H1 (cell line): ENCODE data around the gene CCDC15. TPM values are rescaled to one million over a fixed set of nuclear protein-coding genes. Genes with fewer than 3 reads are reported as not detected.

ENCODE experiments used
- CHD7 ChIP-seq: fragments of 300-600 bp; sonication (generic); IDR thresholded peaks from 2 replicates; pipeline ENCODE4 v1.7.1; 2012; ENCODE audit warnings: low read length, moderate library complexity, mild to moderate bottlenecking, inconsistent platforms; ENCODE audit not compliant: insufficient replicate concordance
- CTBP2 ChIP-seq: IDR thresholded peaks from 2 replicates; pipeline ENCODE4 v1.7.0; 2011; ENCODE audit warnings: borderline replicate concordance, mild to moderate bottlenecking, moderate library complexity, mixed read lengths, low read length; ENCODE audit not compliant: insufficient read depth, insufficient read length
- HDAC2 ChIP-seq, 2 experiments: fragments of 300-600 bp in 1 of 2; sonication (generic) in 1 of 2; IDR thresholded peaks; 2 replicates each; pipeline ENCODE4 v1.6.1; 2011 to 2012; ENCODE audit warnings: low read depth in 2 of 2, low read length in 2 of 2, mild to moderate bottlenecking in 2 of 2, moderate library complexity in 2 of 2, borderline replicate concordance in 1 of 2, inconsistent platforms in 1 of 2
- PHF8 ChIP-seq: fragments of 200-600 bp; sonication (generic); conservative IDR thresholded peaks from 2 replicates; pipeline ENCODE4 v1.7.1; 2012; ENCODE audit warnings: low read depth, mild to moderate bottlenecking, inconsistent platforms, low read length, moderate library complexity
- POLR2AphosphoS5 ChIP-seq: IDR thresholded peaks from 2 replicates; pipeline ENCODE4 v1.6.1; 2011; ENCODE audit warnings: low read depth, low read length
- RNF2 ChIP-seq: fragments of 200-900, 300-1000 bp; sonication (generic); IDR thresholded peaks from 2 replicates; pipeline ENCODE4 v1.7.1; 2016; ENCODE audit warnings: borderline replicate concordance, low read depth, mild to moderate bottlenecking, antibody characterized with exemption, low read length; ENCODE audit not compliant: poor library complexity, severe bottlenecking; ENCODE audit errors: missing control alignments
- SIRT6 ChIP-seq: IDR thresholded peaks from one replicate; pipeline ENCODE4 v1.7.1; 2012; ENCODE audit warnings: low read length, inconsistent platforms
- polyA plus RNA-seq, 7 experiments: library from polyadenylated mRNA; depleted of rRNA in 3 of 7; stranded (reverse) in 5 of 7; unstranded in 2 of 7; fragments of >200 nt in 5 of 7; fragments of 200-250 nt in 2 of 7; gene quantifications; 1 replicate in 5 of 7; 2 replicates in 1 of 7; 4 replicates in 1 of 7; pipeline versions ENCODE4 v1.2.1 to v1.2.3, GENCODE V29; 2011 to 2013; ENCODE audit warnings: missing spikeins in 2 of 7, mixed read lengths in 2 of 7
- total RNA-seq: library from RNA; stranded (reverse); fragmentation: NEBNext Ultra II Directional; extraction: Animal tissue kit (Norgen Biotek cat#: 25700); gene quantifications from 2 replicates; pipeline ENCODE4 v1.2.1, GENCODE V29; 2021

CCDC15 gene
- total and polyA plus RNA-seq, 2 of the 8 experiments (the other 6 are each of a cell fraction or from before 2014, with no cell fraction given) = 1.5 to 3.1 TPM

- no peak for TF ChIP-seq CHD7
- TF ChIP-seq PHF8 = no peak
- no peak for TF ChIP-seq RNF2
- no peak for TF ChIP-seq HDAC2 (IDR thresholded peaks at IDR 0.05; ENCODE audit: borderline replicate concordance in 1 of 2, low read depth in 2 of 2, low read length in 2 of 2)
- no peak for TF ChIP-seq CTBP2
- TF ChIP-seq SIRT6 = no peak
- no peak for TF ChIP-seq POLR2AphosphoS5
- TF ChIP-seq, all 59 proteins: peak for 0
These were observed 110.1 kb downstream of the CCDC15 start (continued) for GRCh38 chr11:125064070-125064469.
